Naive thymus-derived CD4-positive, alpha-beta T cell (primary cell): Measurements from ENCODE around the gene CAMTA1. TPM values are rescaled to one million over a fixed set of nuclear protein-coding genes. Genes with fewer than 3 reads are reported as not detected.

Experiments
- ATAC-seq: fragments of 150-1000 bp; cut with Tn5 transposase; 2 replicates; pipeline ENCODE4 v1.10.0; 2021; ENCODE audit warnings: mild to moderate bottlenecking, moderate library complexity
- CTCF ChIA-PET: fragments of 350-600 bp; sonication (Branson Sonifier 250); formaldehyde crosslinking; loops from one replicate; lab custom pipeline; 2021; ENCODE audit warnings: antibody characterized with exemption; lab: Charles Lee
- POLR2A ChIA-PET: fragments of 350-600 bp; sonication (Branson Sonifier 250); formaldehyde crosslinking; loops from one replicate; lab custom pipeline; 2021; ENCODE audit warnings: antibody characterized with exemption, inconsistent platforms; lab: Charles Lee
- DNase-seq, 9 donors: peaks; one replicate each; pipeline versions ENCODE4 v3.0.0 to v3.0.0-alpha.2; 2020 to 2022; ENCODE audit warnings: mixed read lengths in 1 of 9
- H3K27ac ChIP-seq: one replicate; pipeline ENCODE4 v1.7.0; 2013; ENCODE audit warnings: mild to moderate bottlenecking, low read depth, low read length, moderate library complexity
- H3K27me3 ChIP-seq, 2 donors: one replicate each; pipeline ENCODE4 v1.7.0; 2013; ENCODE audit warnings: low read length in 2 of 2, mild to moderate bottlenecking in 2 of 2, moderate library complexity in 2 of 2; ENCODE audit not compliant: control insufficient read depth in 2 of 2, insufficient read depth in 2 of 2
- H3K36me3 ChIP-seq, 3 experiments: 1 replicate in 2 of 3; 2 replicates in 1 of 3; pipeline ENCODE4 v1.7.0; 2013; ENCODE audit warnings: low read length in 3 of 3, mild to moderate bottlenecking in 3 of 3, moderate library complexity in 1 of 3; ENCODE audit not compliant: insufficient read depth in 3 of 3, control insufficient read depth in 2 of 3
- H3K4me1 ChIP-seq, 2 donors: one replicate each; pipeline ENCODE4 v1.7.0; 2013; ENCODE audit warnings: low read length in 2 of 2, mild to moderate bottlenecking in 2 of 2, moderate library complexity in 1 of 2; ENCODE audit not compliant: control insufficient read depth in 2 of 2, insufficient read depth in 2 of 2
- H3K4me3 ChIP-seq: 2 replicates; pipeline ENCODE4 v1.7.0; 2013; ENCODE audit warnings: mild to moderate bottlenecking, low read length
- H3K9me3 ChIP-seq, 3 experiments: 1 replicate in 2 of 3; 2 replicates in 1 of 3; pipeline ENCODE4 v1.7.0; 2013; ENCODE audit warnings: low read length in 3 of 3; ENCODE audit not compliant: control insufficient read depth in 2 of 3
- H3K27ac Mint-ChIP-seq, 9 donors: one replicate each; pipeline ENCODE4 v1.8.0; 2020 to 2022; ENCODE audit warnings: mixed read lengths in 9 of 9, mild to moderate bottlenecking in 8 of 9, moderate library complexity in 5 of 9, inconsistent platforms in 2 of 9
- H3K27me3 Mint-ChIP-seq, 5 donors: one replicate each; pipeline ENCODE4 v1.8.0; 2021 to 2022; ENCODE audit warnings: mixed read lengths in 5 of 5, mild to moderate bottlenecking in 1 of 5
- H3K36me3 Mint-ChIP-seq, 5 donors: one replicate each; pipeline ENCODE4 v1.8.0; 2020 to 2022; ENCODE audit warnings: mixed read lengths in 5 of 5, mild to moderate bottlenecking in 3 of 5, inconsistent platforms in 1 of 5
- H3K4me1 Mint-ChIP-seq, 7 donors: one replicate each; pipeline ENCODE4 v1.8.0; 2020 to 2022; ENCODE audit warnings: mixed read lengths in 7 of 7, mild to moderate bottlenecking in 3 of 7, inconsistent platforms in 1 of 7
- H3K4me3 Mint-ChIP-seq, 10 donors: one replicate each; pipeline ENCODE4 v1.8.0; 2020 to 2022; ENCODE audit warnings: mild to moderate bottlenecking in 10 of 10, mixed read lengths in 10 of 10, moderate library complexity in 6 of 10, inconsistent platforms in 2 of 10
- H3K9me3 Mint-ChIP-seq, 11 donors: one replicate each; pipeline ENCODE4 v1.8.0; 2020 to 2022; ENCODE audit warnings: mixed read lengths in 11 of 11, mild to moderate bottlenecking in 4 of 11, inconsistent platforms in 1 of 11, moderate library complexity in 1 of 11
- intact Hi-C, 2 donors: fragments of 100-400 bp; cut with micrococcal nuclease; formaldehyde crosslinking; loops; one replicate each; pipeline ENCODE4 v1.15.1; 2023
- polyA plus RNA-seq, 2 donors: library from polyadenylated mRNA; unstranded; fragments of 300-500 nt; fragmentation: Illumina TruSeq; gene quantifications; one replicate each; pipeline ENCODE4 v1.2.3, GENCODE V29; 2021
- total RNA-seq, 6 experiments: library from RNA in 5 of 6; stranded (reverse) in 5 of 6; gene quantifications; 1 replicate in 5 of 6; 2 replicates in 1 of 6; pipeline ENCODE4 v1.2.3 and lab custom pipeline; 2021 to 2026

The CAMTA1 gene
- total and polyA plus RNA-seq, 7 experiments from 2014 or later, result 38.1 to 68.6 (median 42.6) TPM

GRCh38 chr1:7043719-7044535 is 258.7 kb downstream of the CAMTA1 start:
- no peaks in the 10 kb centered on the region for H3K4me1 Mint-ChIP-seq
- ATAC-seq (no peak), DNase-seq (no peak)
- H3K9me3 Mint-ChIP-seq, result peaks cover 0 to 3% (median 0%) of the 10 kb centered on the region in 11 donors
- H3K4me1 ChIP-seq, result no peaks in the 10 kb centered on the region
- no peaks in the 10 kb centered on the region for H3K36me3 Mint-ChIP-seq
- no peak overlapping the region for H3K4me3 Mint-ChIP-seq
- no peaks in the 10 kb centered on the region for H3K27me3 ChIP-seq
- ChIA-PET CTCF (interaction anchor here (0.7 kb wide), 1 partner anchor 708 kb away, joined by 4 read pairs; no protein-coding TSS in a partner anchor), POLR2A (no interaction called here)
- H3K9me3 ChIP-seq, result no peaks in the 10 kb centered on the region
- H3K36me3 ChIP-seq, result no peaks in the 10 kb centered on the region
- H3K27ac Mint-ChIP-seq, result no peak overlapping the region
- intact Hi-C loops, result loop anchor here (2.0 to 10.0 kb wide), 2 partner anchors 175 to 601 kb away; no protein-coding TSS in a partner anchor
- peaks cover 3 to 12% (median 6%) of the 10 kb centered on the region in 5 donors for H3K27me3 Mint-ChIP-seq
- H3K27ac ChIP-seq, result no peak overlapping the region
- H3K4me3 ChIP-seq, result no peak overlapping the region

- no peak for ATAC-seq
- CTCF ChIA-PET, result no interaction called here
- Mint-ChIP-seq H3K9me3 (peaks cover 0 to 3% (median 0%) of the 10 kb centered on the region in 11 donors), H3K4me1 (no peaks in the 10 kb centered on the region), H3K36me3 (no peaks in the 10 kb centered on the region), H3K27ac (no peak overlapping the region), H3K27me3 (peaks cover 0 to 12% (median 4%) of the 10 kb centered on the region in 5 donors), H3K4me3 (no peak overlapping the region)
- DNase-seq, result no peak
- Histone ChIP-seq H3K4me1 (no peaks in the 10 kb centered on the region), H3K36me3 (no peaks in the 10 kb centered on the region), H3K9me3 (no peaks in the 10 kb centered on the region), H3K27ac (no peak overlapping the region), H3K4me3 (no peak overlapping the region), H3K27me3 (no peaks in the 10 kb centered on the region)
- POLR2A ChIA-PET, result no interaction called here
- intact Hi-C loops, result loop anchor here in 1 of 2 donors (10.0 kb wide), 1 partner anchor 599 kb away; no protein-coding TSS in a partner anchor
Measured at GRCh38 chr1:7045897-7046296, 260.6 kb downstream of the CAMTA1 start.

GRCh38 chr1:7046314-7046713 is 261.1 kb downstream of the CAMTA1 start:
- DNase-seq (no peak), ATAC-seq (no peak)
- Mint-ChIP-seq H3K27ac (no peak overlapping the region), H3K9me3 (peaks cover 0 to 3% (median 0%) of the 10 kb centered on the region in 11 donors), H3K4me1 (no peaks in the 10 kb centered on the region), H3K36me3 (no peaks in the 10 kb centered on the region), H3K27me3 (peaks cover 0 to 12% (median 4%) of the 10 kb centered on the region in 5 donors), H3K4me3 (no peak overlapping the region)
- ChIA-PET CTCF (no interaction called here), POLR2A (no interaction called here)
- H3K36me3 ChIP-seq, result no peaks in the 10 kb centered on the region
- H3K27ac ChIP-seq, result no peak overlapping the region
- H3K4me1 ChIP-seq, result no peaks in the 10 kb centered on the region
- H3K4me3 ChIP-seq, result no peak overlapping the region
- no peaks in the 10 kb centered on the region for H3K27me3 ChIP-seq
- no peaks in the 10 kb centered on the region for H3K9me3 ChIP-seq
- intact Hi-C loops, result loop anchor here in 1 of 2 donors (10.0 kb wide), 1 partner anchor 598 kb away; no protein-coding TSS in a partner anchor

GRCh38 chr1:7046891-7047290 is 261.6 kb downstream of the CAMTA1 start:
- Mint-ChIP-seq H3K27ac (no peak overlapping the region), H3K9me3 (peaks cover 0 to 3% (median 0%) of the 10 kb centered on the region in 11 donors), H3K36me3 (no peaks in the 10 kb centered on the region), H3K4me3 (no peak overlapping the region), H3K27me3 (peaks cover 0 to 12% (median 0%) of the 10 kb centered on the region in 5 donors), H3K4me1 (no peaks in the 10 kb centered on the region)
- Histone ChIP-seq H3K9me3 (no peaks in the 10 kb centered on the region), H3K4me1 (no peaks in the 10 kb centered on the region), H3K4me3 (no peak overlapping the region), H3K27ac (no peak overlapping the region), H3K36me3 (no peaks in the 10 kb centered on the region), H3K27me3 (no peaks in the 10 kb centered on the region)
- ChIA-PET POLR2A (no interaction called here), CTCF (no interaction called here)
- ATAC-seq, result no peak
- DNase-seq, result no peak
- intact Hi-C loops, result loop anchor here in 1 of 2 donors (10.0 kb wide), 1 partner anchor 598 kb away; no protein-coding TSS in a partner anchor

GRCh38 chr1:7047866-7048265 is 262.6 kb downstream of the CAMTA1 start:
- no peaks in the 10 kb centered on the region for H3K4me1 Mint-ChIP-seq
- no peak overlapping the region for H3K4me3 Mint-ChIP-seq
- POLR2A ChIA-PET, result no interaction called here
- intact Hi-C loops, result loop anchor here in 1 of 2 donors (10.0 kb wide), 1 partner anchor 597 kb away; no protein-coding TSS in a partner anchor
- H3K27ac Mint-ChIP-seq, result no peak overlapping the region
- CTCF ChIA-PET, result no interaction called here
- Histone ChIP-seq H3K27ac (no peak overlapping the region), H3K27me3 (no peaks in the 10 kb centered on the region), H3K9me3 (no peaks in the 10 kb centered on the region), H3K4me1 (no peaks in the 10 kb centered on the region), H3K36me3 (no peaks in the 10 kb centered on the region), H3K4me3 (no peak overlapping the region)
- no peak for ATAC-seq
- H3K9me3 Mint-ChIP-seq, result peaks cover 0 to 3% (median 0%) of the 10 kb centered on the region in 11 donors
- H3K36me3 Mint-ChIP-seq, result no peaks in the 10 kb centered on the region
- H3K27me3 Mint-ChIP-seq, result peaks cover 0 to 12% (median 0%) of the 10 kb centered on the region in 5 donors
- no peak for DNase-seq

- ATAC-seq, result no peak
- Histone ChIP-seq H3K36me3 (no peaks in the 10 kb centered on the region), H3K4me3 (no peak overlapping the region), H3K27me3 (no peaks in the 10 kb centered on the region), H3K27ac (no peak overlapping the region), H3K4me1 (no peaks in the 10 kb centered on the region), H3K9me3 (no peaks in the 10 kb centered on the region)
- H3K9me3 Mint-ChIP-seq, result peaks cover 0 to 3% (median 0%) of the 10 kb centered on the region in 11 donors
- no peak for DNase-seq
- ChIA-PET CTCF (no interaction called here), POLR2A (no interaction called here)
- H3K27me3 Mint-ChIP-seq, result peaks cover 0 to 14% (median 5%) of the 10 kb centered on the region in 5 donors
- H3K4me3 Mint-ChIP-seq, result no peak overlapping the region
- H3K4me1 Mint-ChIP-seq, result no peaks in the 10 kb centered on the region
- intact Hi-C loops, result loop anchor here in 1 of 2 donors (10.0 kb wide), 1 partner anchor 596 kb away; no protein-coding TSS in a partner anchor
- no peaks in the 10 kb centered on the region for H3K36me3 Mint-ChIP-seq
- no peak overlapping the region for H3K27ac Mint-ChIP-seq
Measured at GRCh38 chr1:7048395-7048794, 263.1 kb downstream of the CAMTA1 start.
